Skeletal muscle satellite cell (primary cell): ENCODE results near the gene PNMA6A. TPM values are rescaled to one million over a fixed set of nuclear protein-coding genes. Genes with fewer than 3 reads are reported as not detected.
"Not testable (repeated sequence)": the region's sequence is repeated elsewhere in the genome, so short reads cannot be mapped to it uniquely, and the experiment has no call there.

Experiments
- H3K27me3 ChIP-seq: 2 replicates; pipeline ENCODE4 v1.7.0; 2013; ENCODE audit warnings: low read length; ENCODE audit not compliant: control insufficient read depth, insufficient read depth
- H3K36me3 ChIP-seq: 2 replicates; pipeline ENCODE4 v1.7.0; 2013; ENCODE audit warnings: mild to moderate bottlenecking, control low read depth, low read length; ENCODE audit not compliant: insufficient read depth
- H3K4me1 ChIP-seq: 2 replicates; pipeline ENCODE4 v1.7.0; 2013; ENCODE audit warnings: low read length; ENCODE audit not compliant: control insufficient read depth, insufficient read depth
- H3K4me2 ChIP-seq: 2 replicates; pipeline ENCODE4 v1.7.0; 2013; ENCODE audit warnings: mild to moderate bottlenecking, low read length
- H3K4me3 ChIP-seq: 2 replicates; pipeline ENCODE4 v1.7.0; 2013; ENCODE audit warnings: low read length
- H3K9ac ChIP-seq: 2 replicates; pipeline ENCODE4 v1.7.0; 2013; ENCODE audit warnings: mild to moderate bottlenecking, low read depth, low read length, moderate library complexity
- H3K9me3 ChIP-seq: replicated peaks from 2 replicates; pipeline ENCODE4 v1.7.0; 2013; ENCODE audit warnings: mild to moderate bottlenecking, control low read depth, low read length
- total RNA-seq: library from RNA; depleted of rRNA; stranded (reverse); fragments of >200 nt; gene quantifications from 2 replicates; pipeline ENCODE4 v1.2.3, GENCODE V29; 2012; rRNA removed

Gene PNMA6A
- 1.0 and 1.1 TPM in 2 replicates for total RNA-seq

DNA sequence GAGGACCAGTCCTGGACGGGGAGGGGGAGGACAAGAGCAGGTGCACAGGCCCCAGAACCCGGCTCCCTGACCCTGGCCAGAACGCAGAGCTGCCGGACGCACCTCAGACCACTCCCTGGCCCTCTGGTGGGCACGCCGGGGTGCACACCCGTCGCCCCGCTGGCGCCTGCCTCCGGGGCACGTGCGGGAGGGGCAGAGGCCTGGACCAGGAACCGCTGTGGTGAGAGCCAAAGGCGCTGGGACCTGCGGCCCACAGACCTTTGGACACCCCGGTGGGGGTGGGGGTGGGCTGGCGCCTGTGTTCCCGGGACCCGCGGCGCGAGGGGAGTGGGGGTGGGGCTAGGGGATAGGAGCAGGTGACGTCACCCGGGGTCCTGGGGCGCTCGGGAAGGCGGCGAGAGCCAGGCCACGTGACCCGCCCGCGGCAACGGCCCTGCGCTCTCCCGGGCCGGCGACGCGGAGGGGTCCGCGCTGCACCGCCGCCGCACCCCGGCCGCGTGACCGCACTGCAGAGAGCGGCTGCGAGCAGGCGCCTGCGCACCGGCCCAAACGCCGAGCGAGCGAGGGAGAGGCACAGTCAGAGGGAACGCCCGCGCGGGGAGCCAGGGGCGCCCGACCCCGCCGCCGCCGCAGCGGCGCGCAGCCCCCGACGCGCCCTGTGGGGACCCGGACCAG lies at the start of gene PNMA6A:
Gene PNMA6A, plus strand, starts transcription at position 546 of the 675 bp plus-strand sequence. CDS start 609 bp downstream, outside the sequence.
- not testable (repeated sequence) for H3K9ac ChIP-seq, H3K4me1 ChIP-seq, H3K9me3 ChIP-seq, H3K36me3 ChIP-seq, H3K27me3 ChIP-seq, H3K4me2 ChIP-seq, H3K4me3 ChIP-seq

DNA sequence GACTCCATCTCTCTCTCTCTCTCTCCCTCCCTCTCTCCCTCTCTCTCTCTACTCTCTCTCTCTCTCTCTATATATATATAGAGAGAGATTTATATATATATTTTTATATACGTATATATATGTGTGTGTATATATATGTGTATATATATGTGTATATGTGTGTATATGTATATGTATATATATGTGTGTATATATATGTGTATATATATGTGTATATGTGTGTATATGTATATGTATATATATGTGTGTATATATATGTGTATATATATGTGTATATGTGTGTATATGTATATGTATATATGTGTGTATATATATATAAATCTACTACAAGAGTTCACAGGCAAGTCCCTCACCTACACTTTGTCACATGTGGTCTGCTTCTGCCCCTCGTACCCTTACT lies 45.8 kb upstream of the PNMA6A start:
- H3K4me2 ChIP-seq, H3K27me3 ChIP-seq, H3K9me3 ChIP-seq, H3K9ac ChIP-seq, H3K36me3 ChIP-seq, H3K4me1 ChIP-seq, H3K4me3 ChIP-seq: not testable (repeated sequence)

DNA sequence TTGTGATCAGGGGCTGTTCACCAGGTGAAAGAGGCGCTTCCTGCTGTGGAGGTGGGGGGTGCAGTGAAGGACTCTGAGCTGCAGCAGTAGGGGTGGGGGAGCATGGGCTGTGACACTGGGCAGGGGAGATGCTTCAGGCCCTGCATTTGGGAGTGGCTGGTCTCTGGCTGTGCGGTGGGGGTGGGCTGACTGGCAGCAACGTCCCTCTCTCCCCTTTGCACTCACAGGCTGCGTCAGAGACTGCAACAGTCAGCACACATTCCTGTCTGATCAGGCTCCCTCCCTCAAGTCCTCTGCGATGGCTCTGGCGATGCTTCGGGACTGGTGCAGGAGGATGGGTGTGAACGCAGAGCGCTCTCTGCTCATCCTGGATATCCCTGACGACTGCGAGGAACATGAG lies 43.8 kb upstream of the PNMA6A start:
- not testable (repeated sequence) for H3K4me3 ChIP-seq, H3K9me3 ChIP-seq, H3K36me3 ChIP-seq, H3K4me1 ChIP-seq, H3K9ac ChIP-seq, H3K27me3 ChIP-seq, H3K4me2 ChIP-seq

DNA sequence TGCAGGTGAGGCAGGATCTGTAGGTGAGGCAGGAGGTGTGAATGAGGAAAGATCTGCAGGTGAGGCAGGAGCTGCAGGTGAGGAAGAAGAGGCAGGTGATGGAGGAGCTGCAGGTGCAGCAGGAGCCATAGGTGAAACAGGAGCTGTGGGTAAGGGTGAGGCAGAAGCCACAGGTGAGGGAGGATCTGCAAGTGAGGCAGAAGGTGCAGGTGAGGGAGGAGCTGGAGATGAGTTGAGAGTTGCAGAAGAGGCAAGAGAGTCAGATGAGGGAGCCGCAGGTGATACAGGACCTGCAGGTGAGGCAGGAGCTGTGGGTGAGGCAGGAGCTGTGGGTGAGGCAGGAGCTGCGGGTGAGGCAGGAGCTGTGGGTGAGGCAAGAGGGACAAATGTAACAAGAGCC lies 43.1 kb upstream of the PNMA6A start:
- Histone ChIP-seq H3K27me3 (peaks cover 5% of the 10 kb centered on the region), H3K36me3 (no peaks in the 10 kb centered on the region), H3K4me2 (no peak overlapping the region), H3K4me1 (no peaks in the 10 kb centered on the region), H3K9me3 (no peaks in the 10 kb centered on the region), H3K9ac (no peak overlapping the region), H3K4me3 (no peak overlapping the region)

DNA sequence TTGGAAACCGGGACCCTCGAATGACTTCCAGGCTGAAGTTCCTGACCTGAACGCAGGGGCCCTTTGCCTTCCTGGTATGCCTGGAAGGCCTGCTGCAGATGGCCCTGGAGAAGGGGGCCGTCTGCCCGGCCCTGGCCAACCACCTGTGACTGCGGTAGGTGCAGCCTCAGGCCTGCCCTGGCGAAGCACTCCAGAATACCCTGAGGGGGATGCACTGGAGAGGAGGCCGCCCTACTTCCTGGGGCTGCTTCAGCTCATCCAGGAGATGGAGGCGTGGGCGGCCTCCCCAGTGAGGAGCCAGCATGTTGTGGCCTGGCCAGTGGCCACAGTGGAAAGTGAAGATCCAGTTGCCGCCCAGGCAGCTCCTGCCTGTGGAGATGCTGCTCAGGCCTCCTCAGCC lies 42.4 kb upstream of the PNMA6A start:
- Histone ChIP-seq H3K4me2 (no peak overlapping the region), H3K9ac (no peak overlapping the region), H3K4me3 (no peak overlapping the region), H3K9me3 (no peaks in the 10 kb centered on the region), H3K27me3 (peaks cover 10% of the 10 kb centered on the region), H3K36me3 (no peaks in the 10 kb centered on the region), H3K4me1 (no peaks in the 10 kb centered on the region)

DNA sequence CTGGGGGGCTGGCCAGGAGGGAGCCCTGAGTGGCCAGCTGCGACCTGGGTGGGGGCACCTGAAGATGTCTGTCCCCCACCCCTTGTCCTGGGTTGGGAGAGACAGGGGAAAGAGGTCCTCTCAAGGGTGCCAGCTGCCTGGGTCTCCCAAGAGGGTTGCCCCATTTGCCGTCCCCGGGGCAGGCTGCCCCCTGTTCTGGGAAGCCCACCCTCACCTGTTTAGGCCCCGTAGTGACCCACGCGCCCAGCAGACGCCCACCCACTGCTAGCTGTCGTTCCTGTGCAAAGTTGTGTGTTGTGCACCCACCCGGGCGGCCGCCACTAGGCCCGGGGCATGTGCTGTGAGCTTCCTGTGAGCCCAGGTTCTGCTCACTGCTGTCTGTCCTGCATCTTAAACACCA lies 41.5 kb upstream of the PNMA6A start:
- Histone ChIP-seq H3K9me3 (no peaks in the 10 kb centered on the region), H3K4me1 (no peaks in the 10 kb centered on the region), H3K4me3 (no peak overlapping the region), H3K4me2 (no peak overlapping the region), H3K9ac (no peak overlapping the region), H3K36me3 (no peaks in the 10 kb centered on the region), H3K27me3 (peaks cover 10% of the 10 kb centered on the region)

DNA sequence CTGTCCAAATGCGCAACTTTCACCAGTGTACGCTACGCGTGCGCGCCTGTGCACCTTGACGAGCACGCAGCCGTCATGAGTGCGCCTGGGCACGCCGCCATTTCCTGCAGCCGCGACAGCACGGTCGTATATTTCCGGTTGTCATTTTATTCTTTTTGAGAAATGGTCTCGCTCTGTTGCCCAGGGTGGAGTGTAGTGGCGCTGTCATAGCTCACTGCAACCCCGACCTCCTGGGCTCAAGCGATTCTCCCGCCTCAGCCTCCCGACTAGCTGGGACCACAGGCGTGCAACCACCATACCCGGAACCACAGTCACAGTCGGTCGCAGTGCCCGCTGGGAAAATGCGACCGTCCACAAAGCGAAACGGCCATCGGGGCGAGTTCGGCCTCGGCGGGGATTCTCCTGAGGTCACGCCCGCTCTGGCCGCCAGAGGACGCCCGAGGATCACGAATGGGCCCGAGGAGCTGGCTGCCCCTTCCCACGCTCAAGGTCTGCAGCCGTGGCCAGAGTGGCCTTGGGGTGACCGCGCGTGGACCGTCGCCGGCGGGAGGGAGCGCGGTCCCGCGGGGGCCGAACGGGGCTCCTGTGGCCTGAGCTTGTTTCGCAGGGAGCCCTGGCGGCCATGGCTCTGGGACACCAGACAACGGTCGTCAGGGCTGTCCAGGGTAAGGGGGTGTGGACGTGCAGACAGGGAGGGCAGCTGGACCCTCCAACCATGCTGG lies 39.7 kb upstream of the PNMA6A start:
- H3K36me3 ChIP-seq: no peaks in the 10 kb centered on the region
- H3K9me3 ChIP-seq: no peaks in the 10 kb centered on the region
- H3K4me2 ChIP-seq: peak overlapping the region; percentile 81
- H3K4me3 ChIP-seq: peak overlapping the region; percentile 61
- no peaks in the 10 kb centered on the region for H3K4me1 ChIP-seq
- no peak overlapping the region for H3K9ac ChIP-seq
- peaks cover 10% of the 10 kb centered on the region for H3K27me3 ChIP-seq

DNA sequence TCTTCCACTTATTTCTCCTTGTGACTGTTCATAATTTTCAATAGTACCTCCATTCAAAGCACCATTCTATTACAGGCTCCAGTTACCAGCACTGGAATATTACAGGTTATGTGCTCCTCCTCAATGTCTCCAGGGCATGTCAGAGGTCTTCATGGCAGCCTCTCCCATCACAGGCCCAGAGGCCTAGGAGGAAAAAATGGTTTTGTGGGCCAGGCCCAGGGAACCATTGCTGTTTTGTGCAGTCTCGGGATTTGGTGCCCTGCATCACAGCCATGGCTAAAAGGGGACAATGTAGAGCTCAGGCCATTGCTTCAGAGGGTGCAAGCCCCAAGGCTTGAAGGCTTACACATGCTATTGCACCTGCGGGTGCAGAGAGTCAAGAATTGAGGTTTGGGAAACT lies 23.2 kb upstream of the PNMA6A start:
- H3K36me3 ChIP-seq: no peaks in the 10 kb centered on the region
- H3K4me2 ChIP-seq: no peak overlapping the region
- peaks cover 9% of the 10 kb centered on the region for H3K27me3 ChIP-seq
- no peak overlapping the region for H3K4me3 ChIP-seq
- no peak overlapping the region for H3K9ac ChIP-seq
- H3K4me1 ChIP-seq: no peaks in the 10 kb centered on the region
- H3K9me3 ChIP-seq: no peaks in the 10 kb centered on the region

DNA sequence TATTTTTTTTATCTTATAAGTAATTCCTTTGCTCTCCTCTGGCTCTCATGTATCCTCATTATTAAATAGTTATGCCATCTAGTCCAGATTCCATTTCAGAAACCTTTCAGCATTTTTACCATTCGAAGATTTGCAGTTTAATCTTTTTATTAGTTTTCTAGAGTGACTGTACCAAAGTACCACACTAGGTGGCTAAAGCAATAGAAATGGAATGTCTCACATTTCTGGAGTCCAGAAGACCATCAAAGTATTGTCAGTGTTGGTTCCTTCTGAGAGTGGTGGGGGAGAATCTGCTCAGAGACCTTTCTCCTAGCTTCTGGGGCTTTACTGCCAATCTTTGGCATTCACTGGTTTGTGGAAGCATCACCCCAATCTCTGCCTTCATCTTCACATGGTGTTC lies 19.7 kb upstream of the PNMA6A start:
- Histone ChIP-seq H3K4me3 (no peak overlapping the region), H3K9me3 (no peaks in the 10 kb centered on the region), H3K4me2 (no peak overlapping the region), H3K27me3 (peaks cover 18% of the 10 kb centered on the region), H3K36me3 (no peaks in the 10 kb centered on the region), H3K4me1 (no peaks in the 10 kb centered on the region), H3K9ac (no peak overlapping the region)

DNA sequence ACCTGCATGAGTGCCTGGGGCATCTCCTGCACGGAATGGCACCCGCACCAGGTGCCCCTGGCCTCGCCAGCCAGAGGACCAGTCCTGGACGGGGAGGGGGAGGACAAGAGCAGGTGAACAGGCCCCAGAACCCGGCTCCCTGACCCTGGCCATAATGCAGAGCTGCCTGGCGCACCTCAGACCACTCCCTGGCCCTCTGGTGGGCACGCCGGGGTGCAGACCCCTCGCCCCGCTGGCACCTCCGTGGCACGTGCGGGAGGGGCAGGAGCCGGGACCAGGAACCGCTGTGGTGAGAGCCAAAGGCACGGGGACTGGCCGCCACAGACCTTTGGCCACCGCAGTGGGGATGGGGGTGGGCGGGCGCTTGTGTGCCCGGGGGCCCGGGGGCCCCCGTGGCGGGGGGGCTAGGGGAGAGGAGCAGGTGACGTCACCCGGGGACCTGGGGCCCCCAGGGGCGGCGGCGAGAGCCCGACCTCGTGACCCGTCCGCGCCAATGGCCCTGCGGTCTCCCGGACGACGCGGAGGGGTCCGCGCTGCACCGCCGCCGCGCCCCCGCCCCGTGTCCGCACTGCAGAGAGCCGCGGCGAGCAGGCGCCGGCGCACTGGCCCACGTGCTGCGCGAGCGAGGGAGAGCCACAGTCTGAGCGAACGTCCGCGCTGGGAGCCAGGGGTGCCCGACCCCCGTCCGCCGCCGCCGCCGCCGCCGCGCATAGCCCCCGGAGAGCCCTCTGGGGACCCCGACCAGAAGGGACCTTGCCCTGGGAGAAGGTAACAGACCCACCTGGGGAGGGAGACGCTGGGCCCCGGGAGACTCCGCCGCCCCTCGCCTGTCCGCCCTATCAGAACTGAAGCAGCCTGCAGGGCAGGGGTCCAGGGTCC lies 16.1 kb upstream of the PNMA6A start, which contains the start of gene PNMA3:
Gene PNMA3, plus strand, starts transcription at position 600 of the 879 bp plus-strand sequence. CDS start 586 bp downstream, outside the sequence.
- Histone ChIP-seq H3K4me3 (no peak within 1 kb of the TSS), H3K36me3 (no peaks in the 10 kb centered on the region), H3K27me3 (peaks cover 25% of the 10 kb centered on the region), H3K4me2 (no peak within 1 kb of the TSS), H3K9ac (no peak within 1 kb of the TSS), H3K9me3 (no peaks in the 10 kb centered on the region), H3K4me1 (no peaks in the 10 kb centered on the region)

DNA sequence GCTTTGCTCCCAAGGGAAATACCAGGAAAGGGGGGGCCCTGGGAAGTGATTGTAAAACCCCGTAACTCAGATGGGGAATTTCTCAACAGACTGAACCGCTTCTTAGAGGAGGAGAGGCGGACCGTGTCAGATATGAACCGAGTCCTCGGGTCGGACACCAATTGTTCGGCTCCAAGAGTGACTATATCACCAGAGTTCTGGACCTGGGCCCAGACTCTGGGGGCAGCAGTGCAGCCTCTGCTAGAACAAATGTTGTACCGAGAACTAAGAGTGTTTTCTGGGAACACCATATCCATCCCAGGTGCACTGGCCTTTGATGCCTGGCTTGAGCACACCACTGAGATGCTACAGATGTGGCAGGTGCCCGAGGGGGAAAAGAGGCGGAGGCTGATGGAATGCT lies 15.0 kb upstream of the PNMA6A start:
- Histone ChIP-seq H3K36me3 (no peaks in the 10 kb centered on the region), H3K4me2 (no peak overlapping the region), H3K9ac (no peak overlapping the region), H3K4me1 (no peaks in the 10 kb centered on the region), H3K27me3 (peaks cover 25% of the 10 kb centered on the region), H3K9me3 (no peaks in the 10 kb centered on the region), H3K4me3 (no peak overlapping the region)
